ENCODE results near the gene APOL2.

- TF ChIP-seq CTCF (IDR thresholded peaks at IDR 0.05): no peak
- no peak for TF ChIP-seq POLR2AphosphoS5 (IDR thresholded peaks at IDR 0.05)
Measured at GRCh38 chr22:36220451-36220921, 18.8 kb downstream of the APOL2 start.

Measured in suprapubic skin (tissue), 3 donors.